Esophagus (tissue), 2 donors: ENCODE data around the gene GNS. TPM values are rescaled to one million over a fixed set of nuclear protein-coding genes. Genes with fewer than 3 reads are reported as not detected.

ENCODE experiments used
- H3K27ac ChIP-seq, 2 donors: one replicate each; pipeline ENCODE4 v1.5.1; 2013; ENCODE audit warnings: low read depth in 2 of 2, mild to moderate bottlenecking in 2 of 2, inconsistent platforms in 1 of 2, low read length in 1 of 2, moderate library complexity in 1 of 2
- H3K27me3 ChIP-seq, 2 donors: one replicate each; pipeline ENCODE4 v1.6.1; 2013; ENCODE audit warnings: low read length in 2 of 2, control low read depth in 1 of 2, mild to moderate bottlenecking in 1 of 2; ENCODE audit not compliant: insufficient read depth in 2 of 2, control insufficient read depth in 1 of 2
- H3K36me3 ChIP-seq, 2 donors: one replicate each; pipeline ENCODE4 v1.6.1; 2013; ENCODE audit warnings: low read length in 1 of 2; ENCODE audit not compliant: control insufficient read depth in 2 of 2, insufficient read depth in 2 of 2
- H3K4me1 ChIP-seq, 2 donors: one replicate each; pipeline ENCODE4 v1.6.1; 2013; ENCODE audit warnings: low read length in 1 of 2; ENCODE audit not compliant: control insufficient read depth in 2 of 2, insufficient read depth in 2 of 2
- H3K4me3 ChIP-seq, 2 donors: one replicate each; pipeline ENCODE4 v1.5.1; 2013; ENCODE audit warnings: low read length in 2 of 2, mild to moderate bottlenecking in 2 of 2, low read depth in 1 of 2, moderate library complexity in 1 of 2
- H3K9me3 ChIP-seq, 2 donors: one replicate each; pipeline ENCODE4 v1.6.1; 2013; ENCODE audit warnings: mild to moderate bottlenecking in 2 of 2, low read depth in 1 of 2, low read length in 1 of 2, moderate library complexity in 1 of 2; ENCODE audit not compliant: control insufficient read depth in 2 of 2, insufficient read depth in 1 of 2
- WGBS, 2 donors: extraction: QIAGEN DNeasy Blood & Tissue Kit; methylation state at CpG; one replicate each; pipeline ENCODE4 v1.1.7; 2013; 5-methylcytosine and 5-hydroxymethylcytosine counted together
- polyA plus RNA-seq, 2 donors: library from polyadenylated mRNA; stranded (reverse); fragments of 200-250 nt; gene quantifications; one replicate each; pipeline ENCODE4 v1.2.3, GENCODE V29; 2013
- donor health status: healthy with polysubstance abuse.
- donor health status: Bipolar disorder and iron deficiency.

Gene GNS
- polyA plus RNA-seq, 2 donors, result 3.3 to 9.9 TPM

- H3K27ac ChIP-seq, result no peak overlapping the region
- H3K36me3 ChIP-seq, result no peaks in the 10 kb centered on the region
Measured at GRCh38 chr12:64796205-64796845, 37.1 kb upstream of the GNS start.

GRCh38 chr12:64794305-64794704 is 35.1 kb upstream of the GNS start:
- Histone ChIP-seq H3K27ac (no peak overlapping the region), H3K4me3 (no peak overlapping the region), H3K27me3 (no peaks in the 10 kb centered on the region), H3K9me3 (no peaks in the 10 kb centered on the region), H3K36me3 (no peaks in the 10 kb centered on the region), H3K4me1 (no peaks in the 10 kb centered on the region)
- WGBS, 2 donors, result 78 to 80% methylated on average over 3 of the region's 3 CpGs

More at GRCh38 chr12:64796205-64796845, 37.1 kb upstream of the GNS start:
- Histone ChIP-seq H3K4me3 (no peak overlapping the region), H3K9me3 (no peaks in the 10 kb centered on the region), H3K4me1 (no peaks in the 10 kb centered on the region), H3K27me3 (no peaks in the 10 kb centered on the region)
- WGBS, 2 donors, result 50% methylated on average over 5 of the region's 5 CpGs

- Histone ChIP-seq H3K4me1 (no peaks in the 10 kb centered on the region), H3K27me3 (no peaks in the 10 kb centered on the region), H3K36me3 (no peaks in the 10 kb centered on the region), H3K27ac (no peak overlapping the region), H3K4me3 (no peak overlapping the region), H3K9me3 (no peaks in the 10 kb centered on the region)
- WGBS, 2 donors, result 58 to 70% methylated on average over 3 of the region's 3 CpGs
Measured at GRCh38 chr12:64793610-64794009, 34.4 kb upstream of the GNS start.

- no peaks in the 10 kb centered on the region for H3K27me3 ChIP-seq
- H3K4me1 ChIP-seq, result no peaks in the 10 kb centered on the region
- no peaks in the 10 kb centered on the region for H3K9me3 ChIP-seq
- no peak overlapping the region for H3K4me3 ChIP-seq
- no peaks in the 10 kb centered on the region for H3K36me3 ChIP-seq
- WGBS, 2 donors, result 70 to 84% methylated on average over 1 of the region's 1 CpG
- no peak overlapping the region for H3K27ac ChIP-seq
Measured at GRCh38 chr12:64792128-64792527, 32.9 kb upstream of the GNS start.

GRCh38 chr12:64791036-64791435 is 31.8 kb upstream of the GNS start:
- Histone ChIP-seq H3K9me3 (no peaks in the 10 kb centered on the region), H3K36me3 (no peaks in the 10 kb centered on the region)

GRCh38 chr12:64790166-64790565 is 31.0 kb upstream of the GNS start:
- H3K9me3 ChIP-seq, result no peaks in the 10 kb centered on the region
- no peaks in the 10 kb centered on the region for H3K4me1 ChIP-seq
- no peaks in the 10 kb centered on the region for H3K36me3 ChIP-seq
- H3K27ac ChIP-seq, result no peak overlapping the region
- H3K4me3 ChIP-seq, result no peak overlapping the region
- WGBS, 2 donors, result 32 to 42% methylated on average over 1 of the region's 1 CpG
- H3K27me3 ChIP-seq, result no peaks in the 10 kb centered on the region

More at GRCh38 chr12:64791036-64791435, 31.8 kb upstream of the GNS start:
- no peaks in the 10 kb centered on the region for H3K27me3 ChIP-seq
- H3K4me1 ChIP-seq, result no peaks in the 10 kb centered on the region
- no peak overlapping the region for H3K27ac ChIP-seq
- H3K4me3 ChIP-seq, result no peak overlapping the region

- no peak overlapping the region for H3K4me3 ChIP-seq
- peaks cover 0 to 3% of the 10 kb centered on the region in 2 donors for H3K4me1 ChIP-seq
- no peak overlapping the region for H3K27ac ChIP-seq
- H3K9me3 ChIP-seq, result no peaks in the 10 kb centered on the region
- H3K27me3 ChIP-seq, result peaks cover 0 to 2% of the 10 kb centered on the region in 2 donors
- WGBS, 2 donors, result 91 to 95% methylated on average over 6 of the region's 6 CpGs
- H3K36me3 ChIP-seq, result no peaks in the 10 kb centered on the region
Measured at GRCh38 chr12:64785838-64786237, 26.6 kb upstream of the GNS start.

GRCh38 chr12:64782191-64782876 is 23.1 kb upstream of the GNS start:
- Histone ChIP-seq H3K4me3 (peak overlapping the region in 1 of 2 donors; percentile 72), H3K4me1 (peaks cover 0 to 3% of the 10 kb centered on the region in 2 donors), H3K27ac (no peak overlapping the region), H3K27me3 (peaks cover 0 to 2% of the 10 kb centered on the region in 2 donors), H3K36me3 (no peaks in the 10 kb centered on the region), H3K9me3 (no peaks in the 10 kb centered on the region)
- 49 to 56% methylated on average over 6 of the region's 6 CpGs for WGBS, 2 donors

GRCh38 chr12:64781280-64782190 is 22.3 kb upstream of the GNS start:
- 6 to 7% methylated on average over 39 of the region's 39 CpGs for WGBS, 2 donors
- Histone ChIP-seq H3K27me3 (peaks cover 0 to 2% of the 10 kb centered on the region in 2 donors), H3K27ac (no peak overlapping the region), H3K36me3 (no peaks in the 10 kb centered on the region), H3K4me3 (peak overlapping the region; percentile 66 to 72), H3K9me3 (no peaks in the 10 kb centered on the region), H3K4me1 (peaks cover 0 to 3% of the 10 kb centered on the region in 2 donors)
